Erythroblast (primary cell): ENCODE measurements around the gene NPR1.

ENCODE experiments used
- DNase-seq, 2 experiments: peaks; one replicate each; lab custom pipeline; 2025; lab: John Stamatoyannopoulos, UW
- GATA1 ChIP-seq: IDR thresholded peaks from 2 replicates; pipeline ENCODE4 v1.6.1; 2011; ENCODE audit warnings: low read depth, mild to moderate bottlenecking, control low read depth, low read length, moderate library complexity
- POLR2A ChIP-seq: IDR thresholded peaks from 2 replicates; pipeline ENCODE4 v1.6.1; 2011; ENCODE audit warnings: mild to moderate bottlenecking, low read length

The NPR1 gene

DNA sequence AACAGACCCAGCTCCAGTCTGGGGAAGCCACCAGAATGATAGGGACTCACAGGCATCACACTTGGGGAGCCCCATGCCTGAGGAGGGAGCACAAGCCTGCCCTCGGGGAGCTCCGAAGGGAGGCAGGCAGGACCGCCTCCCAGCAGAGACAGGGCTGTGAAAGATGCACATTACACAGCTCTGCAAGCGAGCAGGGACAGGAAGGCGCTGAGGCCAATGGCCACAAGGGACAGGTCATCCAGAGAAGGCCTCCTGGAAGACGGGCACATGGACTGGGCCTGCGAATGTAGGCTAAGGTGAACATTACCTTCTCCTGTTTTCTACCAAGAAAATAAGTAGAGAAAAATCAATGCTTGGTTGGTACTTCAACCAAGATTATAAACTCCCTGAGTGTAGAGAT, 4.2 kb downstream of the NPR1 start:
- no peak for DNase-seq
- no peak for TF ChIP-seq GATA1
- TF ChIP-seq POLR2A: no peak

- DNase-seq: peak in 1 of 2 experiments; percentile 43
- no peak for TF ChIP-seq POLR2A
- TF ChIP-seq GATA1: no peak
Measured at GRCh38 chr1:153683854-153684253, 5.4 kb downstream of the NPR1 start.

DNA sequence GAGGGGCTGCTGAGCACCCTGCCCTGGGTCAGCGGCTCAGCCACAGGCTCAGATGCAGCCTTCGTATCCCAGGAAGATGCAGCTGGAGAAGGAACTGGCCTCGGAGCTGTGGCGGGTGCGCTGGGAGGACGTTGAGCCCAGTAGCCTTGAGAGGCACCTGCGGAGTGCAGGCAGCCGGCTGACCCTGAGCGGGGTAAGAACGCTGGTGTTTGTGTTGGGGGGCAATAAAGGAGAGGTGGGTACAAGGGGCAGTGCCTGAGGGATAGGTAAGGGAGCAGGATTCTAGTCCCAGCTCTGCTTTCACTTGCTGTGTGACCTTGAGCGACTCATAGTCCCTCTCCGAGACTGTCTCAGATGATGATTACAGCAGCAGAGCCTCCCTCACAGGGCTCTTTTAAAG, 6.4 kb downstream of the NPR1 start:
- no peak for DNase-seq
- TF ChIP-seq POLR2A: no peak
- no peak for TF ChIP-seq GATA1

GRCh38 chr1:153685544-153686340, 7.3 kb downstream of the NPR1 start:
- DNase-seq: no peak
- TF ChIP-seq GATA1 (no peak), POLR2A (no peak)

GRCh38 chr1:153687346-153688125, 9.0 kb downstream of the NPR1 start:
- TF ChIP-seq POLR2A (no peak), GATA1 (no peak)
- no peak for DNase-seq

DNA sequence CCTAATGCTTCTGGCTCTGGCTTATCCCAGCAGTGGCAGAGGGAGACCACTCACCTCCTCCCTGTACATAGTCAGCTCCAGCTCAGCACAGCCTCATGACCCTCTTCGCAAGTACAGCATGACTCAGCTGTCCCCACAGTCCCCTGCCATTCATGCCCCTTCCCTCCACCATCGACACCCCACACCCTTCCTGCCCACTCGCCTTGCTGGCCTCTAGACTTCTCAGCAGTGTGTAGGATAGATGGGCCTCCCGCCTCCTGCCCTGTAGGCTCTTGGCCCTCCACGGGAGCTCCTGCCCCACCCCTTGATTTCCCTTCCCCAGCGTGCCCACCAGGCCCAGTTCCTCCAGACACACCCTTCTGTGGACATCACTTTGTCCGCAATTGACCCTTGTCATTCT, 9.8 kb downstream of the NPR1 start:
- TF ChIP-seq POLR2A (no peak), GATA1 (no peak)
- DNase-seq: no peak

DNA sequence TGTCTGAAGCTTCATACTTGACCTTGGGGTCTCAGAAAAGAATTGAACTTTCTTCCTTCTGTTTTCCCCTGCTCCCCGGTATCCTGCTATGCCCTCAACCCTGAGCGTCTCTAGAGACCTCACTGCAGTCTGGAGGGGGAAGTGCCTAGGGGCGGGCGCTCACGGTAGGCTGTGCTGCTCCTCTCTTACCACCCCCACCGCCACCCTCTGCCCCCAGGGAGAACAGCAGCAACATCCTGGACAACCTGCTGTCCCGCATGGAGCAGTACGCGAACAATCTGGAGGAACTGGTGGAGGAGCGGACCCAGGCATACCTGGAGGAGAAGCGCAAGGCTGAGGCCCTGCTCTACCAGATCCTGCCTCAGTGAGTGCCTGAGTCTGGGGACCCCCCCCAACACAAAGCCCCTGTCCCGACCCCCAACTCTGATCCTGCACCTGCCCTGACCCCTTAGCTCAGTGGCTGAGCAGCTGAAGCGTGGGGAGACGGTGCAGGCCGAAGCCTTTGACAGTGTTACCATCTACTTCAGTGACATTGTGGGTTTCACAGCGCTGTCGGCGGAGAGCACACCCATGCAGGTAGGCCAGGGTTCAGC, 10.3 kb downstream of the NPR1 start:
- no peak for DNase-seq
- TF ChIP-seq POLR2A (no peak), GATA1 (no peak)

- DNase-seq: no peak
- TF ChIP-seq POLR2A: no peak
- TF ChIP-seq GATA1: no peak
Measured at GRCh38 chr1:153693466-153693865, 15.0 kb downstream of the NPR1 start.

DNA sequence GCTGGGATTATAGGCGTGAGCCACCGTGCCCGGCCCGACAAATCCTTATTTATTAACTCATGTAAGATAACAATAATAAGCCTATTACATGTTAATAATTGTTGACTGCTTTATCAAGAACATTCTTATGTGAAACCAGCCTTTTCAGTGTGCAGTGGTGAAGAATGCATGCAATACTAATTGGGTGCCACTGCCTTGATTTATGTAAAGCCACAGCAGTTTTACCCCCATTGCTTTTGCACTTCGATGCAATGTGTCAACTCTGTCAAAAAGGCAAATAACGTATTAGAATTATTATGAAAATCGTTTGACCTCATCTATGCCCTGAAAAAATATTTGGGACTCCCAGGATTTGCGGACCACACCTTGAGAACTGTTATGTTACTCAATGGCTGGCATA, 18.3 kb downstream of the NPR1 start:
- no peak for DNase-seq
- TF ChIP-seq POLR2A (no peak), GATA1 (no peak)

- TF ChIP-seq POLR2A: no peak
- no peak for TF ChIP-seq GATA1
- peak; percentile 43 to 53 for DNase-seq
Measured at GRCh38 chr1:153697191-153698019, 18.9 kb downstream of the NPR1 start.

DNA sequence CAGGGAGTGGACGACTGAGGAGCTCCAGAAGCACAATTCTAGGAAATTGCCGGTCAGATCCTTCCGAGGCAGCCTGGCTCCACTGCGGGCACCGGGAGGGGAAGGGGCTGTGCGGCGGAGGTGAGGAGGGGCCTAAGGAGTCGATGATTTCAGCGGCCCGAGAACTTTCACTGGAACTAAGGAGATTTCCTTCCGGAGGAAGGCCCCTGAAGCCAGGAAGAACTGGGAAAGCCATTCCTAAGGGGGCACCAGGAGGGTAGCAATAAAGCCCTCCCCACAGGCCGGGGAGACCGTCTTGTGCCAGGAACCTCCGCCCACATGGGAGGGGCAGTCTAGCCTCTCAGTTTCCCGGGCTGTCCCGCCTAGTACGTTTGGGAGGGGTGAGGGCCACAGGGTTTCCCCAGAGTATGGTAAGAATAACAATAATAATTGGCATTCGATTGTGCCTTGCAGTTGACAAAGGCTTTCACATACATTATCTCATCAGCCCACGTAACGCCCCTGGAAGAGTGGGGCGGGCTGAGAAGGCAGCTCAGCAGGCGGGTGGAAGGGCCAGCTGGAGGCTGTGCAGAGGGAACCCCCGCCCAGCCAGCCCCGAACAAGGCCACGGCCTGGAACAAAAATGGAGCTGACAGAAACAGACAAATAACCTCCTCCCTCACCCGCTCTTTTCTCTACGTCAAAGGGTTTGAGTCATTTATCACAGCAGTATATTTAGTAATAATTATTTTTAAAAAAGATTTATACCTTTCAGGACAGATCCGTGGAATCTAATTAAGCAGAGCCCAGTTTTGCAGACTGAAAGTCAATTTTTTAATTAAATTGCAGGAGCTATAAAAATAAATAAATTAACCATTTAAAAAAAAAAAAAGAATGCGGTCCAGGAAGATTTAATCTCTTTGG, 19.8 kb downstream of the NPR1 start:
- peak; percentile 42 for TF ChIP-seq POLR2A
- TF ChIP-seq GATA1: no peak
- peak; percentile 62 to 76 for DNase-seq
